C4-2B (cell line): Measurements from ENCODE around the gene LRRC3.

Source experiments
- H3K27ac ChIP-seq: fragments of 450-650 bp; 2 replicates; pipeline ENCODE4 v1.5.1; 2017
- ZFX ChIP-seq: fragments of 450-650 bp; IDR thresholded peaks from 2 replicates; pipeline ENCODE4 v1.6.1; 2017
- TF ChIP-seq, protein P1 (sequence below): fragments of 450-650 bp; conservative IDR thresholded peaks from 2 replicates; pipeline ENCODE4 v1.5.1; 2017; ENCODE audit warnings: mild to moderate bottlenecking

The LRRC3 gene

GRCh38 chr21:44442266-44443125 is 12.8 kb upstream of the LRRC3 start:
- TF ChIP-seq ZFX: no peak
- TF ChIP-seq, protein P1, sequence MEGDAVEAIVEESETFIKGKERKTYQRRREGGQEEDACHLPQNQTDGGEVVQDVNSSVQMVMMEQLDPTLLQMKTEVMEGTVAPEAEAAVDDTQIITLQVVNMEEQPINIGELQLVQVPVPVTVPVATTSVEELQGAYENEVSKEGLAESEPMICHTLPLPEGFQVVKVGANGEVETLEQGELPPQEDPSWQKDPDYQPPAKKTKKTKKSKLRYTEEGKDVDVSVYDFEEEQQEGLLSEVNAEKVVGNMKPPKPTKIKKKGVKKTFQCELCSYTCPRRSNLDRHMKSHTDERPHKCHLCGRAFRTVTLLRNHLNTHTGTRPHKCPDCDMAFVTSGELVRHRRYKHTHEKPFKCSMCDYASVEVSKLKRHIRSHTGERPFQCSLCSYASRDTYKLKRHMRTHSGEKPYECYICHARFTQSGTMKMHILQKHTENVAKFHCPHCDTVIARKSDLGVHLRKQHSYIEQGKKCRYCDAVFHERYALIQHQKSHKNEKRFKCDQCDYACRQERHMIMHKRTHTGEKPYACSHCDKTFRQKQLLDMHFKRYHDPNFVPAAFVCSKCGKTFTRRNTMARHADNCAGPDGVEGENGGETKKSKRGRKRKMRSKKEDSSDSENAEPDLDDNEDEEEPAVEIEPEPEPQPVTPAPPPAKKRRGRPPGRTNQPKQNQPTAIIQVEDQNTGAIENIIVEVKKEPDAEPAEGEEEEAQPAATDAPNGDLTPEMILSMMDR: no peak
- no peak overlapping the region for H3K27ac ChIP-seq

DNA sequence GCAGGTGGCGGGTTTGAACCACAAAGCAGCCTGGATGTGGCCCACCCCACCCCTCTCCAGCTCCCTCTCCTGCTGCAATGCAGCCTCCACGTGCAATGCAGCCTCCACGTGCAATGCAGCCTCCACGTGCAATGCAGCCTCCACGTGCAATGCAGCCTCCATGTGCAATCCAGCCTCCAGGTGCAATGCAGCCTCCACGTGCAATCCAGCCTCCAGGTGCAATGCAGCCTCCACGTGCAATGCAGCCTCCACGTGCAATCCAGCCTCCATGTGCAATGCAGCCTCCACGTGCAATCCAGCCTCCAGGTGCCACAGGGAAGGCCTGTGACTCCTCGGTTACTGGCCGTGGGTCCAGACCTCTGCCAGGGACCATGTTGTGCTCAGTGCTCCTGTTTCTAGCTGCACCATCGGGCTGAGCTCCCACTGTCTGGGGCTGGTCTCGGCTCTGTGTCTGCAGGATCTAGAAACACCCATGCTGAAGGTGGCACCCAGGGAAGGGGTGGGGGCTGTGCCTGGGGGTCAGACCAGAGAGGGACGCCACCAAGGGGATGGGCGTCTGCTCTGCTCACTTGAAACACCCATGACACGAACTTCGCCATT is 11.9 kb upstream of the LRRC3 start:
- no peak for TF ChIP-seq ZFX
- TF ChIP-seq, protein P1: no peak
- no peak overlapping the region for H3K27ac ChIP-seq

- TF ChIP-seq ZFX: no peak
- TF ChIP-seq, protein P1: no peak
- no peak overlapping the region for H3K27ac ChIP-seq
Observed at GRCh38 chr21:44443891-44444285, 11.4 kb upstream of the LRRC3 start.

DNA sequence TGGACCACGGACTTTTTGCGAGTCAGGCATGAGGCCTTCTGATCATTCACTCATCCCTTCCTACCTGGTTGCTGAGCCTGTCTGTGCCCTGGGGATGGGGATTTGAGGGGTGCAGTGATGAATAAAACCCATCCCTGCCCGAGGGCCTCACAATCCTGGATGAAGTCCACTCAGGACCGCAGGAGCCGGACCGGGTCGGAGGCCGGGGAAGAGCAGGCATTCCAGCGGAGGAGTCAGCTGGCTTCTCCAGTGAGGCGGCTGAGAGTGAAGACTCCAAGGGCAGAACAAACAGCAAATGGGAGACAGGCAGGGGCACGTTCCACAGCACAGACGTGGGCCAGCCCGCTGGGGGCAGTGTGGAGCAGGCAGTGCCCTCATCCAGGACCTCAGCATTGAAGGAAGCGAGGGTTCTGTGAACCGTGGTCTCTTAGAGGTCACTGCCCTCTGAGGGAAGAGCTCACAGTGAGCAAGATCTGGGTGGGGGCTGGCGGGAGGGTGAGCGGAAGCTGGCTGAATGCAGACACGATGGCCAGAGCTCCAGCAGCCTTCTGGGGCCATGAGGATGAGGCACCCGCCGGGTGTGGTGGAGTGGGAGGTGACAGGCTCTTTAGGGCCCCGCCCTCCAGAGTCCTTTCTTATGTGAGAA is 10.9 kb upstream of the LRRC3 start:
- no peak for TF ChIP-seq ZFX
- TF ChIP-seq, protein P1: peak; percentile 64
- no peak overlapping the region for H3K27ac ChIP-seq

- no peak for TF ChIP-seq ZFX
- TF ChIP-seq, protein P1: no peak
- no peak overlapping the region for H3K27ac ChIP-seq
Observed at GRCh38 chr21:44445145-44445812, 10.0 kb upstream of the LRRC3 start.

GRCh38 chr21:44448651-44449131 is 6.6 kb upstream of the LRRC3 start:
- TF ChIP-seq, protein P1: no peak
- no peak for TF ChIP-seq ZFX
- no peak overlapping the region for H3K27ac ChIP-seq
